SK-N-MC (cell line): ENCODE data around the gene SHROOM3.

Source experiments
- EZH2 ChIP-seq: fragments of 200-600 bp; sonication (generic); IDR thresholded peaks from one replicate; pipeline ENCODE4 v1.6.1; 2017; ENCODE audit warnings: antibody characterized with exemption
- POLR2AphosphoS5 ChIP-seq: IDR thresholded peaks from 2 replicates; pipeline ENCODE4 v1.6.1; 2012; ENCODE audit warnings: mild to moderate bottlenecking, low read depth, low read length, borderline replicate concordance

- TF ChIP-seq EZH2: no peak
- no peak for TF ChIP-seq POLR2AphosphoS5
Observed at GRCh38 chr4:76709772-76710090, 274.7 kb downstream of the SHROOM3 start.
